Esophagus squamous epithelium (tissue), 5 donors: Measurements from ENCODE around the gene EIF3I. TPM values are rescaled to one million over a fixed set of nuclear protein-coding genes. Genes with fewer than 3 reads are reported as not detected.
"Not testable (repeated sequence)": the region's sequence is repeated elsewhere in the genome, so short reads cannot be mapped to it uniquely, and the experiment has no call there.

ENCODE experiments used
- DNase-seq: peaks from one replicate; lab custom pipeline; 2025; lab: John Stamatoyannopoulos, UW
- H3K27ac ChIP-seq, 4 donors: fragments of 200-600 bp; sonication (generic); one replicate each; pipeline ENCODE4 v1.5.1; 2016 to 2019; ENCODE audit warnings: mild to moderate bottlenecking in 1 of 4
- H3K27me3 ChIP-seq, 4 donors: fragments of 200-600 bp; sonication (generic); 1 replicate in 3 of 4; 2 replicates in 1 of 4; pipeline versions ENCODE4 v1.5.1 to v1.6.0; 2017 to 2021; ENCODE audit warnings: antibody characterized with exemption in 1 of 4
- H3K36me3 ChIP-seq, 3 donors: fragments of 200-600 bp; sonication (generic); one replicate each; pipeline ENCODE4 v1.5.1; 2016 to 2019
- H3K4me1 ChIP-seq, 3 donors: fragments of 200-600 bp; sonication (generic); one replicate each; pipeline ENCODE4 v1.5.1; 2017 to 2019
- H3K4me3 ChIP-seq, 4 donors: fragments of 200-600 bp; sonication (generic); 1 replicate in 3 of 4; 2 replicates in 1 of 4; pipeline ENCODE4 v1.5.1; 2016 to 2019; ENCODE audit warnings: mild to moderate bottlenecking in 2 of 4, moderate library complexity in 1 of 4
- H3K9me3 ChIP-seq, 3 donors: fragments of 200-600 bp; sonication (generic); one replicate each; pipeline ENCODE4 v1.5.1; 2016 to 2019
- CTCF ChIP-seq, 6 experiments: fragments of 450-650 bp in 4 of 6; fragments of 200-600 bp in 2 of 6; sonication (generic) in 2 of 6; IDR thresholded peaks; one replicate each; pipeline ENCODE4 v1.5.1; 2016 to 2019; ENCODE audit warnings: antibody characterized with exemption in 6 of 6, mild to moderate bottlenecking in 4 of 6, moderate library complexity in 4 of 6
- POLR2A ChIP-seq, 4 donors: fragments of 450-650 bp; IDR thresholded peaks; one replicate each; pipeline ENCODE4 v1.6.1; 2017; ENCODE audit warnings: antibody characterized with exemption in 4 of 4, mild to moderate bottlenecking in 4 of 4, moderate library complexity in 3 of 4
- WGBS, 2 donors: methylation state at CpG; one replicate each; pipeline ENCODE4 v1.1.5; 2018; 5-methylcytosine and 5-hydroxymethylcytosine counted together
- intact Hi-C: fragments of 100-400 bp; cut with DNase I; formaldehyde crosslinking; loops from one replicate; pipeline ENCODE4 v1.15.0; 2022
- total RNA-seq, 4 donors: library from RNA; depleted of rRNA; stranded (reverse); fragments of >200 nt; gene quantifications; one replicate each; pipeline ENCODE4 v1.1.0, GENCODE V29; 2016
- donor health status: DM: yes; HTN: yes; CAD: no.

Gene EIF3I
- total RNA-seq, 4 donors from 2014 or later: 143 to 220 (median 202) TPM

DNA sequence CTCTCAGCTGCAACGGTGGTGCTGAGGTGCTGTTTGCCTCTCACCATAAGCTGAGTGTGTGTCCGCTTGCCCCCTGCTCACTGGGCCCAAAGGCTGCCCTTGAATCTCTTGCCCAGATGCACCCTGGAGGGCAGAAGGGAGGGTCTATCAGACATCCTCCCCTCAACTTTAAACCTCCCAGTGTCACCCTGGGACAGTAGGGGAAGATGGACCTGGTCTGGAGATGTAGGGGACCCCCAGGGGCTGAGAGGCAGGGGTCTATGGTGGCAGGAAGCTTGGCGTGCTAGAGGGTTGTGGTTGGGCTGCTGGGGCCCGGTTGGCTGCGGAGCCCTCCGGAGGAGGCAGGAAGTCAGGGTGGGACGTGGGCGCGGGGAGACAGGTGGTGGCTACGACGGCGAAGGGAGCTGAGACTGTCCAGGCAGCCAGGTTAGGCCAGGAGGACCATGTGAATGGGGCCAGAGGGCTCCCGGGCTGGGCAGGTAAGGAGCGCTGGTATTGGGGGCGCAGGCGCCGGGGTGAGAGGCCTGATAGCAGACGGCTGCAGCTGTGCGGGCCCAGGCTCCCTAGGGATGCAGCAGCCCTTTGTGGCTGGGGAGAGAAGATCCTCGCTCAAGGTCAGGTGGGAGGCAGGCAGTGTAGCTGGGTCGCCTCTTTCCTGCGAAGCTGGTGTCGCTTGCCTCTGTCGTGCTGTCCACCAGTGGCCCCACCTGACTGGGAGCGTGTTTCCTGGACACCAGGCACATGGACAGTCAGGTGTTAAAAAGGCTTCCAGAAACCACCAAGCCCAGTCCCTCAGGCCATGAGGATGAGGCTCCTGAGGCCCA lies 28.9 kb downstream of the EIF3I start, which contains the start of gene LCK:
LCK (plus strand) TSS at position 373 of the 824 bp plus-strand sequence. CDS start 23,065 bp downstream, outside the sequence.
- H3K27me3 ChIP-seq: no peaks in the 10 kb centered on the region
- 76 to 77% methylated on average over 6 to 19 of the region's 25 CpGs for WGBS, 2 donors
- H3K36me3 ChIP-seq: no peaks in the 10 kb centered on the region
- intact Hi-C loops: no loop called here
- H3K4me3 ChIP-seq: peak within 1 kb of the TSS; percentile 9 to 49 (median 28)
- no peak for DNase-seq
- H3K4me1 ChIP-seq: peaks cover 5 to 56% (median 32%) of the 10 kb centered on the region in 3 donors
- no peaks in the 10 kb centered on the region for H3K9me3 ChIP-seq
- TF ChIP-seq POLR2A (IDR thresholded peaks at IDR 0.05) (no peak), CTCF (IDR thresholded peaks at IDR 0.05) (no peak)
- peak within 1 kb of the TSS; percentile 66 to 88 (median 74) for H3K27ac ChIP-seq

- no peaks in the 10 kb centered on the region for H3K36me3 ChIP-seq
- peak overlapping the region in 1 of 4 donors; percentile 3 for H3K27ac ChIP-seq
- H3K27me3 ChIP-seq: no peaks in the 10 kb centered on the region
- H3K4me1 ChIP-seq: peaks cover 0 to 16% (median 4%) of the 10 kb centered on the region in 3 donors
- no peak for DNase-seq
- H3K9me3 ChIP-seq: no peaks in the 10 kb centered on the region
- 72 to 77% methylated on average over 9 to 10 of the region's 10 CpGs for WGBS, 2 donors
- intact Hi-C loops: no loop called here
- TF ChIP-seq CTCF (IDR thresholded peaks at IDR 0.05) (no peak), POLR2A (IDR thresholded peaks at IDR 0.05) (no peak)
- peak overlapping the region in 1 of 4 donors; percentile 2 for H3K4me3 ChIP-seq
These were observed 33.2 kb downstream of the EIF3I start for GRCh38 chr1:32255072-32256071.

DNA sequence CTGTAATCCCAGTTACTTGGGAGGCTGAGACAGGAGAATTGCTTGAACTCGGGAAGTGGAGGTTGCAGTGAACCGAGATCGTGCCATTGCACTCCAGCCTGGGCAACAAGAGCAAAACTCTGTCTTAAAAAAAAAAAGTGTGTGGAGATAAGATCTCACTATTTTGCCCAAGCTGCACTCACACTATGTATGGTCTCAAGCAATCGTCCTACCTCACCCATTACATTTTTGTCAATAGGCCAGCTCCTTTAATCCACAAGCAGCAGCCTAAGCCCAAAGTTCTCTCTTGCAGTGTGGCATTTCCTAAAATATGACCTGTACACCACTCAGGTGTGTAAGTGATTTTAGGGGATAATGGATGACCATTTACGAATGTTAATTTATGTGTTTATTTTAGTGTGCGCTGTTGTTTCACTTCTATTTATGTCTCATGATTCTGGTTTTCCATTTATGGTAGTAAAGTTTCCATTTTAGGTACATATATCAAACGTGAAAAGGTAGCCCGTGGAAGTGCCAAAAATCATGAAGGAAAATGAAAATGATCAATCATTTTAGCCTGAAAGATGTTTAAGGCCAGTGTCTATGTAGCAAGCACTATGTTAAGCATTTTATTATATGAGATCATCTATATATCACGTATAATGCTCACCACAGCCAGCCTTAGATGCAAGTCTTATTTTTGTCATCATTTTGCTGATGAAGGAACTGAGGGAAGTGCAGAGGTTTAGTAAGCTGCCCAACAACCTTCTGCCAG lies 34.4 kb downstream of the EIF3I start:
- H3K4me3 ChIP-seq: no peak overlapping the region
- no peak for DNase-seq
- intact Hi-C loops: no loop called here
- 69 to 74% methylated on average over 9 of the region's 9 CpGs for WGBS, 2 donors
- no peaks in the 10 kb centered on the region for H3K9me3 ChIP-seq
- no peak overlapping the region for H3K27ac ChIP-seq
- no peak for TF ChIP-seq POLR2A (IDR thresholded peaks at IDR 0.05)
- no peak for TF ChIP-seq CTCF (IDR thresholded peaks at IDR 0.05)
- H3K36me3 ChIP-seq: no peaks in the 10 kb centered on the region
- H3K27me3 ChIP-seq: no peaks in the 10 kb centered on the region
- H3K4me1 ChIP-seq: peaks cover 0 to 3% (median 0%) of the 10 kb centered on the region in 3 donors

DNA sequence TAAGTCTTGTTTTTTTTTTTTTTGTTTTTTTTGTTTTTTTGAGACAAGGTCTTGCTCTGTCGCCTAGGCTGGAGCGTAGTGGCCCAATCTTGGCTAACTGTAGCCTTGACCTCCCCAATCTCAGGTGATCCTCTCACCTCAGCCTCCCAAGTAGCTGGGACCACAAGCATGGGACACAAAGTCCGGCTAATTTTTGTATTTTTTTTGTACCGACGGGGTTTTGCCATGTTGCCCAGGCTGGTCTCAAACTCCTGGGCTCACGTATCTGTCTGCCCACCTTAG lies 35.0 kb downstream of the EIF3I start:
- 84 to 94% methylated on average over 4 to 5 of the region's 6 CpGs for WGBS, 2 donors
- no peak overlapping the region for H3K27ac ChIP-seq
- no peaks in the 10 kb centered on the region for H3K27me3 ChIP-seq
- no peaks in the 10 kb centered on the region for H3K9me3 ChIP-seq
- intact Hi-C loops: no loop called here
- H3K36me3 ChIP-seq: no peaks in the 10 kb centered on the region
- DNase-seq: no peak
- no peaks in the 10 kb centered on the region for H3K4me1 ChIP-seq
- TF ChIP-seq CTCF (IDR thresholded peaks at IDR 0.05): no peak
- no peak for TF ChIP-seq POLR2A (IDR thresholded peaks at IDR 0.05)
- H3K4me3 ChIP-seq: no peak overlapping the region

DNA sequence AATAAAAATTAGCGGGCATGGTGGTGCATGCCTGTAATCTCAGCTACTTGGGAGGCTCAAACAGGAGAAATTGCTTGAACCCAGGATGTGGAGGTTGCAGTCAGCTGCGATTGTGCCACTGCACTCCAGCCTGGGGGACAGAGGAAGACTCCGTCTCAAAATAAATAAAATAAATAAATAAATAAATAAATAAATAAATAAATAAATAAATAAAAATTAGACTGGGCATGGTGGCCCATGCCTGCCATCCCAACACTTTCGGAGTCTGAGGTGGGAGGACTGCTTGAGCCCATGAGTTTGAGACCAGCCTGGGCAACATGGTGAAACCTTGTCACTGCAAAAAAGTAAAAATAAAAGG lies 41.0 kb downstream of the EIF3I start:
- H3K36me3 ChIP-seq, intact Hi-C loops, DNase-seq, H3K9me3 ChIP-seq, H3K4me3 ChIP-seq, H3K27ac ChIP-seq, H3K27me3 ChIP-seq: not testable (repeated sequence)
- peaks cover 0 to 10% (median 0%) of the 10 kb centered on the region in 3 donors for H3K4me1 ChIP-seq
- WGBS, 2 donors: 92 to 96% methylated on average over 4 of the region's 4 CpGs
